Adipose tissue (tissue), 3 donors: ENCODE data around the gene TIMM29. TPM values are rescaled to one million over a fixed set of nuclear protein-coding genes. Genes with fewer than 3 reads are reported as not detected.

Source experiments
- H3K27ac ChIP-seq: one replicate; pipeline ENCODE4 v1.5.1; 2013; ENCODE audit warnings: low read depth, low read length
- whole genome bisulfite sequencing, 3 donors: extraction: QIAGEN DNeasy Blood & Tissue Kit; methylation state at CpG; one replicate each; pipeline ENCODE4 v1.1.7; 2013; 5-methylcytosine and 5-hydroxymethylcytosine counted together
- polyA plus RNA-seq, 3 donors: library from polyadenylated mRNA; stranded (reverse); fragments of 200-250 nt; gene quantifications; one replicate each; pipeline ENCODE4 v1.2.3, GENCODE V29; 2013
- donor health status: healthy with polysubstance abuse.
- donor health status: Bipolar disorder and iron deficiency.
- donor health status: healthy.

The TIMM29 gene
- 10 to 100 TPM; 11.6 to 17.0 (median 16.7) TPM for polyA plus RNA-seq

DNA sequence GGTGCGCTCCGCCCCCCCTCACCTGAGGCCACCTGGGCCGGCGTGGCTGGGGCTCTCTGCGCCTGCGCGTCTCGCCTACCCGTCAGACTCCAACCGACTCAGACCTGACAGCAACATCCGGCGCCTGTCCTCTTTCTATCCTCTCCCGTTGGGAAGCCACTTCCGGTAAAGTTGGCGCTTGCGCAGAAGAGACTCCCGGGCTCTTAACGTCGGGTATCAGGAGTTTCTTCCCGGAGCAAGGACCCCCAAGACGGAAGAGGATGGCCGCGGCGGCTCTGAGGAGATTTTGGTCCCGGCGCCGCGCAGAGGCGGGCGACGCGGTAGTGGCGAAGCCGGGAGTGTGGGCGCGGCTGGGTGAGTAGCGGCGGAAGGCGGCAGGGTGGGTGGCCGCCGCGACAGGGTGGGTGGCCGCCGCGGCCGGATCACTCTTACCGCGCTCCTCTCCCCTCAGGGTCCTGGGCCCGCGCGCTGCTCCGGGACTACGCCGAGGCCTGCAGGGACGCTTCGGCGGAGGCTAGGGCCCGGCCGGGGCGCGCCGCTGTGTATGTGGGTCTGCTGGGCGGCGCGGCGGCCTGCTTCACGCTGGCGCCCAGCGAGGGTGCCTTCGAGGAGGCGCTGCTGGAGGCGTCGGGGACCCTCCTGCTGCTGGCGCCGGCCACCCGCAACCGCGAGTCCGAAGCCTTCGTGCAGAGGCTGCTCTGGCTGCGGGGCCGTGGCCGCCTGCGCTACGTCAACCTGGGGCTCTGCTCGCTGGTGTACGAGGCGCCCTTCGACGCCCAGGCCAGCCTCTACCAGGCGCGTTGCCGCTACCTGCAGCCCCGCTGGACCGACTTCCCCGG is at the start of gene TIMM29, which contains the start of gene YIPF2:
TIMM29 (plus strand) TSS at position 249 of the 839 bp plus-strand sequence; CDS start at position 261, 12 bp downstream.
YIPF2 (minus strand) TSS at position 77 of the 839 bp plus-strand sequence. CDS start 229 bp downstream, outside the sequence.
- no peak within 1 kb of the TSS for H3K27ac ChIP-seq
- WGBS, 3 donors: 0 to 1% (median 1%) methylated on average over 52 to 96 of the region's 96 CpGs

DNA sequence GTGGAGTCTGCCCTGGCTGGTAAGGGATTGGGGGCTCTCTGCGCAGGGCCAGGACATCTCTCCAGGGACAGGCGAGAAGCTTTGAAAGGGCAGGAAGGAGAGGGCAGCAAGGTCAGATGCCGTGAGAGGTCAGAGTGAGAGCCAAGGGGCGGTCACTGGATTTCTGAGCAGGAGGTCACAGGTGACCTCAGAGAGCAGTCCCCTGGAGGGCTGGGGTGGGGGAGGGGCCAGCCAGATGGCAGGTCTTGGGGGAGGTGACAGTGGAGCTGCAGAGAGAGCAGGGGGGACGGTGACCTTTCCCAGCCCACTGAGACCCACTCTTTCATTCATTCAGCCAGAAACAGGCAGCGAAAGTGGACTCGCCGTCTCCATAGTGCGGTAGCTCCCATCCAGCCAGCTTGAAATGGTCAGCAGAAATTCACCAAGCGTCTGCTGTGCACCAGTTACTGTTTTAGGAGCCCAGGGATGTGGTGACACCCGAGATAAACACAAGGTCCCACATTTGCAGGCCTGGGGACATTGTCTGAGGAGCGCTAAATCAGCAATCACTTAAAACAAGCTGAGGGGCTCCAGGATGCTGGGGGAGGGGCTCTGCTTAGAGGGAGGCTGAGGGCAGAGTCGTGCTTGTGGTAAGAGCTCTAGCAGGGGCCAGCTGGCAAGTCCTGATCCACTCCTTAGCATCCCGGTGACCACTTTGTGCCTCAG is 47.1 kb upstream of the TIMM29 start:
- WGBS, 3 donors: 75 to 78% (median 78%) methylated on average over 14 of the region's 14 CpGs
- no peak overlapping the region for H3K27ac ChIP-seq

- 79 to 85% (median 83%) methylated on average over 9 of the region's 9 CpGs for WGBS, 3 donors
- H3K27ac ChIP-seq: no peak overlapping the region
Observed at GRCh38 chr19:10882108-10882457, 46.5 kb upstream of the TIMM29 start.

GRCh38 chr19:10884274-10884673 is 44.3 kb upstream of the TIMM29 start:
- no peak overlapping the region for H3K27ac ChIP-seq
- WGBS, 3 donors: 47 to 87% (median 53%) methylated on average over 2 of the region's 2 CpGs

- WGBS, 3 donors: 77 to 84% (median 77%) methylated on average over 20 of the region's 20 CpGs
- H3K27ac ChIP-seq: no peak overlapping the region
Observed at GRCh38 chr19:10885201-10886169, 43.1 kb upstream of the TIMM29 start.

GRCh38 chr19:10887616-10888367 is 40.8 kb upstream of the TIMM29 start:
- no peak overlapping the region for H3K27ac ChIP-seq
- 83 to 88% (median 83%) methylated on average over 9 of the region's 9 CpGs for WGBS, 3 donors

DNA sequence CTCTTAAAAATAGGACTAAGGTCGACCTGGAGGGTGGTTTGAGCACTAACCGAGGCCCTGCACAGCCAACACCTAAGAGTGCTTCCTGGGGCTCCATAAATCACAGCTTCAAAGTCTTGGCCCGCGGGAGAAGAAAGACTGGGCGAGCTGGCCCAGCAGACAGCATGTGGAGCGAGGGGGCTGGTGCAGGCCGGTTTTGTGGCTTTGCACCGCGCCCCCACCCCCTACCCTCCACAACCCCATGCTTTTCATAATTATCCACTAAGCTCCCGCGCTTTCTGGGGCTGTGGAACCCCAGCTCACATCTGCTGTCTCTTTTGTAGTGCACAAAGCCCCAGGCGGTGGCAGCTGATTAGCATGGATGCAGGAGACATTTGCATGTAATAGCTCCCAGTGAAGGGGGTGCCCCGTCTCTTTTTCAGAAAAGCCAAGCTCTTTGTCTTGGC is 40.2 kb upstream of the TIMM29 start:
- WGBS, 3 donors: 72 to 74% (median 73%) methylated on average over 13 of the region's 13 CpGs

DNA sequence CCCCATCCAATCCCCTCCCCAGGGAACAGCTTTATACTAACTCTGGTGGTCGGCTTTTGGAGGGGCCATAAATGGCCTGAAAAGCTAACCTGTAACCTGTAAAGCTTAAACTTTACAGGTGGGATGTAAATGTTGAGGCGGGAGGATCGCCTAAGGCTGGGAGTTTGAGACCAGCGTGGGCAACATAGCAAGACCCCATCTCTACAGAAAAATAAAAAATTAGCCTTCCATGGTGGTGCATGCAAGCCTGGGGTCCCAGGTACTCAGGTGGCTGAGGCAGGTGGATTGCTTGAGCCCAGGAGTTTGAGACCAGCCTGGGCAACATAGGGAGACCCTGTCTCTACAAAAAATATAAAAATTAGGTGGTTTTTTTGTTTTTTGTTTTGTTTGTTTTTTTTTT is 38.7 kb upstream of the TIMM29 start:
- 94 to 98% (median 96%) methylated on average over 4 of the region's 4 CpGs for WGBS, 3 donors

More for the DNA sequence above, 40.2 kb upstream of the TIMM29 start:
- no peak overlapping the region for H3K27ac ChIP-seq

GRCh38 chr19:10891405-10892086 is 37.1 kb upstream of the TIMM29 start:
- WGBS, 3 donors: 40 to 72% (median 67%) methylated on average over 21 of the region's 21 CpGs
- H3K27ac ChIP-seq: no peak overlapping the region

More for the DNA sequence above, 38.7 kb upstream of the TIMM29 start:
- H3K27ac ChIP-seq: no peak overlapping the region

DNA sequence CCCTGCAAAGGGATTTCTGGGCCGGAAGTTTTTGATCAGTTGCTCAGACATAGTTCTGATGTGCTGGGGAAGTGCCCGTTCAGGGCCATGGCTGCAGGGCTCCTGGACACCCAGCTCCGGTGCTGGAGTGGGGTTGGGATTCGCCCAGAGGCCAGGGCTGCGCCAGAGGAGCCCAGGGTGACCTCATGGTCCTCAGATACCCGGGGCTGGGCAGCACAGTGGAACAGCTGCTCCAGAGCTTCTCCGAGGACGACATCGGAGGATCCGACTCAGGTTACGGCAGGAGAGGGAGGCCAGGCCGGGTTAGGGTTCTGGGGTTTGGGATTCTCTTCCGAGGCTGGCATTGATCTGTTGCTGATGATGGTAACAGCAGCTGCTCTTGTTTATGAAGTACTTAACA is 36.4 kb upstream of the TIMM29 start:
- WGBS, 3 donors: 84 to 88% (median 88%) methylated on average over 13 of the region's 13 CpGs
- H3K27ac ChIP-seq: no peak overlapping the region

DNA sequence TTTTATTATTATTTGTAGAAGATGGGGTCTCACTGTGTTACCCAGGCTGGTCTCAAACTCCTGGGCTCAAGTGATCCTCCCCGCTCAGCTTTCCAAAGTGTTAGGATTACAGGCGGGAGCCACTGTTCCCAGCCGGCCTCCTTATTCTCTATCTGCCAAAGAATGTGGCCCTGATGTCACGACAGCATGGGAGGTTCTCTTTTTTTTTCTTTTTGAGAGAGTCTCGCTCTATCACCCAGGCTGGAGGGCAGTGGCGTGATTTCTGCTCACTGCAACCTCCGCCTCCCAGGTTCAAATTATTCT is 33.7 kb upstream of the TIMM29 start:
- no peak overlapping the region for H3K27ac ChIP-seq
- 88 to 95% (median 89%) methylated on average over 7 of the region's 7 CpGs for WGBS, 3 donors

DNA sequence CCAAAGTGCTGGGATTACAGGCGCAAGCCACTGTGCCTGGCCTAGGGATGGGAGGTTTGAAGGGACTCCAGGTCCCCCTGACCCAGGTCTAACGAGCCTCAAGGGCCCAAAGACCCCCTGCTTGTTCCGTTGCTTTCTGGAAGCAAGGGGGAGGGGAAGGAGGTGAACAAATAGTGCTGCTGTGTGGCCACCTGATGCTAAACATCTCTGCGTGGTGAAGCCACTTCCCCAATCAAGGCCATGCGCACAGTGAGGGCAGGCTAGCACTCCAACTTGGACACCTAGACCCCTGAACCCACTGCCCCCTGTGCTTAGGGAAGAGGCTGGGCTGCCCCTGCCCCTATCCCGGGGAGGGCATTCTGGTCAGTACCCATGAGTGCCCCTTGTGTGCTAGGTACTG is 33.2 kb upstream of the TIMM29 start:
- no peak overlapping the region for H3K27ac ChIP-seq
- WGBS, 3 donors: 77 to 85% (median 77%) methylated on average over 6 of the region's 6 CpGs

- 84 to 88% (median 87%) methylated on average over 11 to 12 of the region's 12 CpGs for WGBS, 3 donors
- no peak overlapping the region for H3K27ac ChIP-seq
Observed at GRCh38 chr19:10895920-10896319, 32.7 kb upstream of the TIMM29 start.

DNA sequence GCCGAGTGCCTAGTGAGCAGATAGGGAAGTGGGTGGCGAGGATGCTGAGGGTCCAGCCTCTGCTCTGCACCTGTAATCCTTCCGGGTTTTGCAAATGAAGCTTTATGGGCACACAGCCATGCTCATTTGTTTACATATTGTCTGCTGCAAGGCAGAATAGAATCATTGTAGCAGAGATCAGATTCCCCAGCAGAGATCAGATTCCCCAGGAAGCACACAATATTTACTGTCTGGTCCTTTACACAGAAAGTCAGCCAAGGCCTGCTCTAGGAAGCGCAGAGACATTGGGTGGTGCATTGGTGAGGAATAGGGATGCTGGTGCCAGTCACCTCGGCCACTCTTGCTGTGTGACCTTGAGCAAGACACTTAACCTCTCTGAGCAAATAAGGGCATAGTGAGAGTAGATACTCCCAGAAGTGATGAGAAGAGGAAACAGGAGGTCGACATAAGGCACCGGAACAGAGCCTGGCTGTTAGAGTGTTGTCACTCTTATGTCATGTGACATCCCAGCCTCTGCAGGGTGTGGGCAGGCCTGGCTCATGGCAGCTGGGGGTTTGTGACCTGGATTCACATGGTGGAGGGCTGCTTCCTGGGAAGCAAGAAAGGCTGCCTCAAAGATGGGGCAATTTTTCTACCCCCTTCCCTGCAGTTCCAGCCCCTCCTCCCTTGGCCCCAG is 31.6 kb upstream of the TIMM29 start:
- no peak overlapping the region for H3K27ac ChIP-seq
- WGBS, 3 donors: 49 to 62% (median 57%) methylated on average over 7 of the region's 7 CpGs

- WGBS, 3 donors: 62 to 83% (median 76%) methylated on average over 10 of the region's 10 CpGs
- H3K27ac ChIP-seq: no peak overlapping the region
Observed at GRCh38 chr19:10898633-10899032, 30.0 kb upstream of the TIMM29 start.

DNA sequence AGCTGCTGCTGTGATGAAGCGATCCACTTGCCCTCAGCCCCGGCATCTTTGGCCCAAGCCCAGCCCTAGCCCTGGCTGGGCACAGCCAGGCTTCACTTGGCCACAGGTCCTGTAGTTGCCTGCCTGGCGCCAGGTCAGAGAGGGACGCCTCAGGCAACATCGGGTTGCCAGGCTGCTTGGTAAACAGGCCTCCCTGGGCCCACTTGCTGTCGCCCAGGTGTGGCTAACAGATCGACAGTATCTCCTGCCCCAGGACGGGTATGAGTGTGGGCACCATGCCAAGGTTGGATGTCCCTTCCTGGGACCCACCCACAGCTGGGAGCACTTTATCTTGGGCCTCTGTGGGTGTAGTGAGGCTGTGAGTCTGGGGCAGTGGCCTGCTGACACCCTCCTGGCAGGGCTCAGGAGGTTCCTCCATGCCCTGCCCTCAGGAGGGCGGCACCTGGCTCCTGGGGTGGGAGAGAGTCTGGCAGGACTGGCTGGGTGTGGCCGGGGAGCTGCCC is 29.4 kb upstream of the TIMM29 start:
- no peak overlapping the region for H3K27ac ChIP-seq
- 28 to 71% (median 62%) methylated on average over 10 of the region's 10 CpGs for WGBS, 3 donors

DNA sequence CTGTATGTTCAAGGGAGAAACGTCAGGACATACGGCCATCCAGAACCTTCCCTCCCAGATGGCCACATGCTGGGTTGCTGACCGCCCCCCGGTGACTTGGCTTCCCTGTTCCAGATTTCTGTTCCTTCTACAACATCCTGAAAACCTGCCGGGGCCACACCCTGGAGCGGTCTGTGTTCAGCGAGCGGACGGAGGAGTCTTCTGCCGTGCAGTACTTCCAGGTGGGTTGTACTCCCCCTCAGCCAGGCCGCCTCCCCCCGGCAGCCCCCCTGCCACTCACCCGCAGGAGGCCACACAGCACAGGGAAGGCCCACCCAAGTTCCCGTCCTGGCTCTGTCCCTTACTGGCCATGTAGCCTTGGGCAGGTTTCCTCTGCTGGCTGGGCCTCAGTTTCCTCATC is 20.7 kb upstream of the TIMM29 start:
- H3K27ac ChIP-seq: no peak overlapping the region
- WGBS, 3 donors: 87 to 96% (median 90%) methylated on average over 14 of the region's 14 CpGs
